ENCODE measurements around the gene UCN. TPM values are rescaled to one million over a fixed set of nuclear protein-coding genes. Genes with fewer than 3 reads are reported as not detected.

Gene UCN
- total RNA-seq, 6 experiments from 2014 or later = 0.88 to 4.3 (median 1.6) TPM

DNA sequence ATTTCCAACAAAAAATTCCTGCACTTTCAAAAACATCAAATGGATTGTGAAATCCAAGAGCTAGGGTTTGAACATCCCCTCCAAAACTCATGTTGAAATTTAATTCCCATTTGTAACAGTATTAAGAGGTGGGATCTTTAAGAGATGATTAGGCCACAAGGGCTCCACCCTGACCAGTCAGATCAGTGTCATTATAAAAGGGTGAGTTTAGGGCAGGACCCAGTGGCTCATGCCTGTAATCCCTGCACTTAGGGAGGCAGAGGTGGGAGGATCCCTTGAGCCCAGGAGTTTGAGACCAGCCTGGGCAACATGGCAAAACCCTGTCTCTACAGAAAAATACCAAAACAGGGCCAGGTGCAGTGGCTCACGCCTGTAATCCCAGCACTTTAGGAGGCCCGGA, 39.4 kb upstream of the UCN start:
- intact Hi-C loops (cut with DNase I) = no loop called here
- Histone ChIP-seq H3K36me3 (peaks cover 0 to 11% (median 3%) of the 10 kb centered on the region in 4 donors), H3K9me3 (no peaks in the 10 kb centered on the region), H3K27me3 (no peaks in the 10 kb centered on the region), H3K27ac (no peak overlapping the region), H3K4me1 (no peaks in the 10 kb centered on the region), H3K4me3 (no peak overlapping the region)
- WGBS (ENCODE audit: insufficient coverage, low coverage, low lambda C conversion rate, missing lambda C conversion rate) = no CpG with 5 or more reads among the region's 2 CpGs
- no peak for ATAC-seq
- TF ChIP-seq, protein P1, sequence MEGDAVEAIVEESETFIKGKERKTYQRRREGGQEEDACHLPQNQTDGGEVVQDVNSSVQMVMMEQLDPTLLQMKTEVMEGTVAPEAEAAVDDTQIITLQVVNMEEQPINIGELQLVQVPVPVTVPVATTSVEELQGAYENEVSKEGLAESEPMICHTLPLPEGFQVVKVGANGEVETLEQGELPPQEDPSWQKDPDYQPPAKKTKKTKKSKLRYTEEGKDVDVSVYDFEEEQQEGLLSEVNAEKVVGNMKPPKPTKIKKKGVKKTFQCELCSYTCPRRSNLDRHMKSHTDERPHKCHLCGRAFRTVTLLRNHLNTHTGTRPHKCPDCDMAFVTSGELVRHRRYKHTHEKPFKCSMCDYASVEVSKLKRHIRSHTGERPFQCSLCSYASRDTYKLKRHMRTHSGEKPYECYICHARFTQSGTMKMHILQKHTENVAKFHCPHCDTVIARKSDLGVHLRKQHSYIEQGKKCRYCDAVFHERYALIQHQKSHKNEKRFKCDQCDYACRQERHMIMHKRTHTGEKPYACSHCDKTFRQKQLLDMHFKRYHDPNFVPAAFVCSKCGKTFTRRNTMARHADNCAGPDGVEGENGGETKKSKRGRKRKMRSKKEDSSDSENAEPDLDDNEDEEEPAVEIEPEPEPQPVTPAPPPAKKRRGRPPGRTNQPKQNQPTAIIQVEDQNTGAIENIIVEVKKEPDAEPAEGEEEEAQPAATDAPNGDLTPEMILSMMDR (IDR thresholded peaks at IDR 0.05) = no peak
- TF ChIP-seq POLR2A (IDR thresholded peaks at IDR 0.05) = no peak
- no peak for DNase-seq

DNA sequence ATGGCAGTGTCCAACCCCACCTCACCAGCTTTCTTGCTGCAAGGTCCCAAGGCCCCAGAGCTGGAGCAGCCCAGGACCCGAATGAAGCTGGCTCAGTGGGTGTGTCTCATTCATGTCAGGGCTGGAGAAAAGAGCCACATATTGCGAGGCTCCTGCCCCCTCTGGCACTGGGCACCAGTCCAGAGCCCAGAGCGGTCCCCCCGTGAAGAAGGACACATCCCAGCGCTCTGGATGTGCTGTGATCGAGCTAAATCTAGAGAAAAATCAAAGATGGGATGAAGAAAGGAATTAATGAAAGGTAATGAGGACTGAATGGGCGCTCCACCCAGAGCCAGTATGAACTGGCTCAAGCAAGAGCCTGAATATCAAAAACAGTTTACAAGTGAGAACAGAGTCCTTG, 27.9 kb upstream of the UCN start:
- 98% methylated on average over 7 of the region's 7 CpGs for WGBS (ENCODE audit: insufficient coverage, low coverage, low lambda C conversion rate, missing lambda C conversion rate)
- H3K36me3 ChIP-seq = peaks cover 5 to 80% (median 39%) of the 10 kb centered on the region in 4 donors
- intact Hi-C loops (cut with DNase I) = no loop called here
- no peak overlapping the region for H3K27ac ChIP-seq
- TF ChIP-seq, protein P1 (IDR thresholded peaks at IDR 0.05) = no peak
- no peak for TF ChIP-seq POLR2A (IDR thresholded peaks at IDR 0.05)
- no peaks in the 10 kb centered on the region for H3K4me1 ChIP-seq
- no peak for DNase-seq
- no peaks in the 10 kb centered on the region for H3K27me3 ChIP-seq
- no peak for ATAC-seq
- H3K4me3 ChIP-seq = no peak overlapping the region
- no peaks in the 10 kb centered on the region for H3K9me3 ChIP-seq

DNA sequence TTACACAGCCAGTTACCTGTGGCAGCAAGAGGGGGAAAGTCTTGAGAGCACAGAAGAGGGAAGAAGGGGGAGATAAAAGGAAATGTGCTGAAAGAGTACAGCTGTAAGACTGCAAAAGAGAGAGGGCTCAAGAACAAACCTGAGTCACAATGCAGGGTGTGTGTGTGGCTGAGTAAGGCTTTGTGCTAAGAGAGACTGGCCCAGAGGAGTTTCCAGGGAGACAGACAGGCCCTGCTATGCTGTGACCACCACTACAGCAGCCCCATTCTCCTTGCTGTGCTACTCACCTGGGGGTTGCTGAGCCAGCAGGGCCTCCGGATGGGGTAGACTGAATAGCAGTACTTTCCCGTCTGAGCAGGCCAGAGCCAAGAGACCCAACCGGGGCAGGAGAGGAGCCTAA, 27.1 kb upstream of the UCN start:
- H3K9me3 ChIP-seq = no peaks in the 10 kb centered on the region
- no peak overlapping the region for H3K4me3 ChIP-seq
- intact Hi-C loops (cut with DNase I) = no loop called here
- ATAC-seq = peak in 1 of 4 donors; percentile 21
- H3K27ac ChIP-seq = no peak overlapping the region
- no peaks in the 10 kb centered on the region for H3K27me3 ChIP-seq
- no peaks in the 10 kb centered on the region for H3K4me1 ChIP-seq
- 71% methylated on average over 2 of the region's 3 CpGs for WGBS (ENCODE audit: insufficient coverage, low coverage, low lambda C conversion rate, missing lambda C conversion rate)
- peaks cover 5 to 71% (median 35%) of the 10 kb centered on the region in 4 donors for H3K36me3 ChIP-seq
- no peak for TF ChIP-seq POLR2A (IDR thresholded peaks at IDR 0.05)
- TF ChIP-seq, protein P1 (IDR thresholded peaks at IDR 0.05) = no peak
- DNase-seq = no peak

DNA sequence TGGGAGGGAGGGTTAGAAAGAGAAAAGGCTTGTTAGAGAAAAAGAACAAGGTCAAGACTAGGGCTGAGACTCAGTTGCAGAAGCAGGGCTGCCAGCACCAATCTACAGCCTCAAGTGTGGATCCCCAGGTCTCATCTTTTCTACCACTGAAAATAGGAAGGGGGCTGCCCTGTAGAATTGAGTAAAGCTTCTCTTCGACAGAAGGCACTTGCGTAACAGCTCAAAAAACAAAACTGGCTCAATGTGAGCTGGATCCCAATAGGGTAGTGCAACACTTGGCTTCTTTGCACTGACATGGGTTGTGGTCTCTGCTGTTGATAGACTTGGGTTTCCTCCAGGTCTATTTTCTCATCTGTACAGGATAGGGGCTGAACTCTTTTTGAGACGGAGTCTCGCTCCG, 16.5 kb upstream of the UCN start:
- no peak for DNase-seq
- H3K27ac ChIP-seq = no peak overlapping the region
- no peak for TF ChIP-seq POLR2A (IDR thresholded peaks at IDR 0.05)
- TF ChIP-seq, protein P1 (IDR thresholded peaks at IDR 0.05) = no peak
- H3K36me3 ChIP-seq = peaks cover 0 to 39% (median 14%) of the 10 kb centered on the region in 4 donors
- H3K4me1 ChIP-seq = peaks cover 0 to 20% (median 9%) of the 10 kb centered on the region in 4 donors
- intact Hi-C loops (cut with DNase I) = no loop called here
- no peaks in the 10 kb centered on the region for H3K27me3 ChIP-seq
- no peak overlapping the region for H3K4me3 ChIP-seq
- ATAC-seq = no peak
- 61% methylated on average over 2 of the region's 5 CpGs for WGBS (ENCODE audit: insufficient coverage, low coverage, low lambda C conversion rate, missing lambda C conversion rate)
- no peaks in the 10 kb centered on the region for H3K9me3 ChIP-seq

All from right lobe of liver (tissue), 6 donors.